GM19099 (cell line): Measurements from ENCODE around the gene CABP5.

Experiments
- POLR2A ChIP-seq: IDR thresholded peaks from 3 replicates; pipeline ENCODE4 v1.6.1; 2011; ENCODE audit warnings: low read depth; ENCODE audit not compliant: insufficient read length; ENCODE audit errors: extremely low read depth

Gene CABP5

DNA sequence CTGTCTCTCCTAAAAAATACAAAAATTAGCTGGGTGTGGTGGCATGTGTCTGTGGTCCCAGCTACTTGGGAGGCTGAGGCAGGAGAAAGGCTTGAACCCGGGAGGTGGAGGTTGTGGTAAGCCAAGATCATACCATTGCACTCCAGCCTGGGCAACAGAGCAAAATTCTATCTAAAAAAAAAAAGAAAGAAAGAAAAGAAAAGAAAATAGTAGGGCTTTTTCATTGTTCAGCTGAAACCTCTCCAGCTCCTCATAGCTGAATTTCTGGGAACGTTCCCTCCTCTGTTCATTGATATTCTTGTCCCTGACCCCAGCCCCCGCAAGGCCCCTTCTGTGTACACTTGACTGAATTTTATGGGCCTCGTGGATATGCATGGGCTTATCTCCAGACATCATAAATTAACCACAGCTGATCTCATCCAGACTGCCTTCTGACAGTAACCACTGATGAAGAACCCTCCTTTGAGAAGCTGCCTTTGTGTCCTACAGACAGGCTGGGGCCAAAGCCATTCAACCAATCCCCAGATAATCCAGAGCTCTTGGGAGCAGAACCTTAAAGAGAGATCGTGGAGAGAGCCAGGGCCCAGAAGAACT is 49.6 kb downstream of the CABP5 start, which contains the start of gene ELSPBP1:
Gene ELSPBP1 (plus strand): TSS at position 424 of the 594 bp plus-strand sequence. CDS start 14,036 bp downstream, outside the sequence.
- TF ChIP-seq POLR2A = no peak

- no peak for TF ChIP-seq POLR2A
These were observed 51.8 kb downstream of the CABP5 start, which contains the start of gene BSPH1 for GRCh38 chr19:47992070-47992469. BSPH1 (minus strand) TSS chr19:47992170; CDS start chr19:47992081, 89 bp downstream.

- TF ChIP-seq POLR2A = no peak
These were observed 52.6 kb downstream of the CABP5 start for GRCh38 chr19:47991191-47991808.
